HL-60 (cell line): ENCODE data around the gene MSI2.

Experiments
- DNase-seq, 2 experiments: peaks; one replicate each; pipeline ENCODE4 v3.0.0-alpha.2; 2010 to 2020; ENCODE audit warnings: low read depth in 1 of 2, low spot score in 1 of 2
- H3K27ac ChIP-seq: fragments of 250-450 bp; sonication (Bioruptor Pico); replicated peaks from 2 replicates; pipeline ENCODE4 v1.5.1; 2020; ENCODE audit warnings: mild to moderate bottlenecking, moderate library complexity
- H3K27me3 ChIP-seq: fragments of 250-450 bp; sonication (Bioruptor Pico); 2 replicates; pipeline ENCODE4 v1.5.1; 2021; ENCODE audit warnings: mild to moderate bottlenecking, moderate library complexity; ENCODE audit not compliant: insufficient read depth, poor library complexity, severe bottlenecking
- H3K4me3 ChIP-seq: replicated peaks from 2 replicates; pipeline ENCODE4 v1.5.1; 2011; ENCODE audit warnings: mild to moderate bottlenecking, control low read depth, low read length; ENCODE audit not compliant: insufficient read depth
- GABPA ChIP-seq: IDR thresholded peaks from 2 replicates; pipeline ENCODE4 v1.6.1; 2012; ENCODE audit warnings: low read depth
- POLR2AphosphoS5 ChIP-seq: IDR thresholded peaks from 2 replicates; pipeline ENCODE4 v1.6.1; 2012; ENCODE audit warnings: low read depth
- REST ChIP-seq: IDR thresholded peaks from 2 replicates; pipeline ENCODE4 v1.6.1; 2012; ENCODE audit warnings: low read depth; ENCODE audit not compliant: insufficient replicate concordance
- SPI1 ChIP-seq: IDR thresholded peaks from 2 replicates; pipeline ENCODE4 v1.6.1; 2012; ENCODE audit warnings: low read depth, mild to moderate bottlenecking, borderline replicate concordance
- TF ChIP-seq, protein P1 (sequence below): IDR thresholded peaks from one replicate; pipeline ENCODE4 v1.5.1; 2011; ENCODE audit warnings: low read length, control low read depth, inconsistent platforms; ENCODE audit not compliant: insufficient read depth

MSI2 gene

DNA sequence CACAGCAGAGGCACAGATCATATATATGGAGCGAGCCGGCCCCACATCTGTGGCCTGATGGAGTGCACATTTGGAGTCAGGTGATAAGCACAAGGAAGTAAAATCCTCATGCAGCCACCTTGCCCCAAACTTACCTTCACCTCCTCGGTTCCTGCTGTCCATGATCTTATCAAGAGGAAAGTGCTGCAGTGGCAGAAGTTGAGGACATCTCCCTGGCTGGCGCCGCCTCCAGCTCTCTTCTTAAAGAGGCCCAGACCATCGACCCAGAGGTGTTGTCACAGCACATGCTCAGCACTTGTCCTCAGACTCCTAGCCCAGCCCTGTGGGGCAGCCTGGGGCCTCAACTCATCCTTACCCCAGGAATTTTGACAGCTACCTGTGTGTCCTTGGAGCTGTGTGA, 276.2 kb downstream of the MSI2 start:
- H3K27ac ChIP-seq: no peak overlapping the region

GRCh38 chr17:57532966-57533365, 276.6 kb downstream of the MSI2 start:
- no peaks in the 10 kb centered on the region for H3K27me3 ChIP-seq
- no peak overlapping the region for H3K4me3 ChIP-seq
- TF ChIP-seq GABPA (no peak), POLR2AphosphoS5 (no peak), SPI1 (no peak), REST (no peak)
- TF ChIP-seq, protein P1, sequence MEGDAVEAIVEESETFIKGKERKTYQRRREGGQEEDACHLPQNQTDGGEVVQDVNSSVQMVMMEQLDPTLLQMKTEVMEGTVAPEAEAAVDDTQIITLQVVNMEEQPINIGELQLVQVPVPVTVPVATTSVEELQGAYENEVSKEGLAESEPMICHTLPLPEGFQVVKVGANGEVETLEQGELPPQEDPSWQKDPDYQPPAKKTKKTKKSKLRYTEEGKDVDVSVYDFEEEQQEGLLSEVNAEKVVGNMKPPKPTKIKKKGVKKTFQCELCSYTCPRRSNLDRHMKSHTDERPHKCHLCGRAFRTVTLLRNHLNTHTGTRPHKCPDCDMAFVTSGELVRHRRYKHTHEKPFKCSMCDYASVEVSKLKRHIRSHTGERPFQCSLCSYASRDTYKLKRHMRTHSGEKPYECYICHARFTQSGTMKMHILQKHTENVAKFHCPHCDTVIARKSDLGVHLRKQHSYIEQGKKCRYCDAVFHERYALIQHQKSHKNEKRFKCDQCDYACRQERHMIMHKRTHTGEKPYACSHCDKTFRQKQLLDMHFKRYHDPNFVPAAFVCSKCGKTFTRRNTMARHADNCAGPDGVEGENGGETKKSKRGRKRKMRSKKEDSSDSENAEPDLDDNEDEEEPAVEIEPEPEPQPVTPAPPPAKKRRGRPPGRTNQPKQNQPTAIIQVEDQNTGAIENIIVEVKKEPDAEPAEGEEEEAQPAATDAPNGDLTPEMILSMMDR: no peak
- no peak for DNase-seq
- no peak overlapping the region for H3K27ac ChIP-seq

More for the DNA sequence above, 276.2 kb downstream of the MSI2 start:
- H3K4me3 ChIP-seq: no peak overlapping the region
- DNase-seq: no peak
- TF ChIP-seq, protein P1: no peak
- no peak for TF ChIP-seq SPI1
- TF ChIP-seq POLR2AphosphoS5: no peak
- no peak for TF ChIP-seq REST
- no peak for TF ChIP-seq GABPA
- H3K27me3 ChIP-seq: no peaks in the 10 kb centered on the region

GRCh38 chr17:57533684-57534305, 277.5 kb downstream of the MSI2 start:
- no peak for TF ChIP-seq POLR2AphosphoS5
- TF ChIP-seq REST: no peak
- no peak for TF ChIP-seq SPI1
- TF ChIP-seq, protein P1: no peak
- no peak for TF ChIP-seq GABPA
- no peak for DNase-seq
- Histone ChIP-seq H3K27me3 (no peaks in the 10 kb centered on the region), H3K4me3 (no peak overlapping the region), H3K27ac (no peak overlapping the region)
